ENCODE results near the gene RPL13.

The RPL13 gene

GRCh38 chr16:89544713-89545043 is 15.8 kb upstream of the RPL13 start:
- in situ Hi-C loops (cut with HindIII; ENCODE audit: low sequenced_read_pairs), result no loop called here

GRCh38 chr16:89545044-89545830 is 15.2 kb upstream of the RPL13 start:
- in situ Hi-C loops (cut with HindIII; ENCODE audit: low sequenced_read_pairs), result no loop called here

GRCh38 chr16:89545831-89546574 is 14.5 kb upstream of the RPL13 start:
- in situ Hi-C loops (cut with HindIII; ENCODE audit: low sequenced_read_pairs), result no loop called here

- in situ Hi-C loops (cut with HindIII; ENCODE audit: low sequenced_read_pairs), result no loop called here
Observed at GRCh38 chr16:89546781-89547180, 13.7 kb upstream of the RPL13 start.

- in situ Hi-C loops (cut with HindIII; ENCODE audit: low sequenced_read_pairs), result no loop called here
Observed at GRCh38 chr16:89547291-89547690, 13.2 kb upstream of the RPL13 start.

GRCh38 chr16:89547860-89548259 is 12.6 kb upstream of the RPL13 start:
- in situ Hi-C loops (cut with HindIII; ENCODE audit: low sequenced_read_pairs), result no loop called here

GRCh38 chr16:89548344-89549006 is 12.0 kb upstream of the RPL13 start:
- in situ Hi-C loops (cut with HindIII; ENCODE audit: low sequenced_read_pairs), result no loop called here

GRCh38 chr16:89549007-89549700 is 11.3 kb upstream of the RPL13 start:
- in situ Hi-C loops (cut with HindIII; ENCODE audit: low sequenced_read_pairs), result no loop called here

- in situ Hi-C loops (cut with HindIII; ENCODE audit: low sequenced_read_pairs), result loop anchor here (5.0 kb wide), 1 partner anchor 43 kb away; the partner anchor contains the start of gene SPG7
Observed at GRCh38 chr16:89550421-89551007, 10.0 kb upstream of the RPL13 start.

- in situ Hi-C loops (cut with HindIII; ENCODE audit: low sequenced_read_pairs), result loop anchor here (5.0 kb wide), 1 partner anchor 45 kb away; the partner anchor contains the start of gene SPG7
Observed at GRCh38 chr16:89552329-89552728, 8.2 kb upstream of the RPL13 start.

- in situ Hi-C loops (cut with HindIII; ENCODE audit: low sequenced_read_pairs), result loop anchor here (5.0 kb wide), 1 partner anchor 46 kb away; the partner anchor contains the start of gene SPG7
Observed at GRCh38 chr16:89552913-89553312, 7.6 kb upstream of the RPL13 start.

GRCh38 chr16:89553733-89554132 is 6.7 kb upstream of the RPL13 start:
- in situ Hi-C loops (cut with HindIII; ENCODE audit: low sequenced_read_pairs), result loop anchor here (5.0 kb wide), 1 partner anchor 46 kb away; the partner anchor contains the start of gene SPG7

- in situ Hi-C loops (cut with HindIII; ENCODE audit: low sequenced_read_pairs), result loop anchor here (5.0 kb wide), 1 partner anchor 47 kb away; the partner anchor contains the start of gene SPG7
Observed at GRCh38 chr16:89554343-89554742, 6.1 kb upstream of the RPL13 start.

GRCh38 chr16:89555265-89555664 is 5.2 kb upstream of the RPL13 start:
- in situ Hi-C loops (cut with HindIII; ENCODE audit: low sequenced_read_pairs), result no loop called here

- in situ Hi-C loops (cut with HindIII; ENCODE audit: low sequenced_read_pairs), result no loop called here
Observed at GRCh38 chr16:89555780-89556179, 4.7 kb upstream of the RPL13 start.

GRCh38 chr16:89556750-89557689 is 3.5 kb upstream of the RPL13 start:
- in situ Hi-C loops (cut with HindIII; ENCODE audit: low sequenced_read_pairs), result no loop called here

GRCh38 chr16:89557690-89558490 is 2.6 kb upstream of the RPL13 start:
- in situ Hi-C loops (cut with HindIII; ENCODE audit: low sequenced_read_pairs), result no loop called here

GRCh38 chr16:89561142-89561883 is 831 bp downstream of the RPL13 start:
- in situ Hi-C loops (cut with HindIII; ENCODE audit: low sequenced_read_pairs), result loop anchor here (5.0 kb wide), 1 partner anchor 151 kb away; no protein-coding TSS in a partner anchor

Measured in endothelial cell of hepatic sinusoid (primary cell).